Stomach (tissue), 4 donors: ENCODE data around the gene CLEC7A.

Experiments
- POLR2AphosphoS5 ChIP-seq, 3 donors: sonication (generic); formaldehyde crosslinking; IDR thresholded peaks; one replicate each; pipeline ENCODE4 v1.6.1; 2016; ENCODE audit warnings: antibody characterized with exemption in 3 of 3
- TF ChIP-seq, protein P1 (sequence below), 7 experiments: fragments of 450-650 bp in 4 of 7; fragments of 200-600 bp in 3 of 7; sonication (generic) in 3 of 7; IDR thresholded peaks; one replicate each; pipeline ENCODE4 v1.5.1; 2016 to 2019; ENCODE audit warnings: antibody characterized with exemption in 7 of 7, control low read depth in 2 of 7, mild to moderate bottlenecking in 1 of 7

- TF ChIP-seq POLR2AphosphoS5 (IDR thresholded peaks at IDR 0.05): no peak
- TF ChIP-seq, protein P1, sequence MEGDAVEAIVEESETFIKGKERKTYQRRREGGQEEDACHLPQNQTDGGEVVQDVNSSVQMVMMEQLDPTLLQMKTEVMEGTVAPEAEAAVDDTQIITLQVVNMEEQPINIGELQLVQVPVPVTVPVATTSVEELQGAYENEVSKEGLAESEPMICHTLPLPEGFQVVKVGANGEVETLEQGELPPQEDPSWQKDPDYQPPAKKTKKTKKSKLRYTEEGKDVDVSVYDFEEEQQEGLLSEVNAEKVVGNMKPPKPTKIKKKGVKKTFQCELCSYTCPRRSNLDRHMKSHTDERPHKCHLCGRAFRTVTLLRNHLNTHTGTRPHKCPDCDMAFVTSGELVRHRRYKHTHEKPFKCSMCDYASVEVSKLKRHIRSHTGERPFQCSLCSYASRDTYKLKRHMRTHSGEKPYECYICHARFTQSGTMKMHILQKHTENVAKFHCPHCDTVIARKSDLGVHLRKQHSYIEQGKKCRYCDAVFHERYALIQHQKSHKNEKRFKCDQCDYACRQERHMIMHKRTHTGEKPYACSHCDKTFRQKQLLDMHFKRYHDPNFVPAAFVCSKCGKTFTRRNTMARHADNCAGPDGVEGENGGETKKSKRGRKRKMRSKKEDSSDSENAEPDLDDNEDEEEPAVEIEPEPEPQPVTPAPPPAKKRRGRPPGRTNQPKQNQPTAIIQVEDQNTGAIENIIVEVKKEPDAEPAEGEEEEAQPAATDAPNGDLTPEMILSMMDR (IDR thresholded peaks at IDR 0.05): no peak
Measured at GRCh38 chr12:10160617-10161385, 30.8 kb upstream of the CLEC7A start.
